Keratinocyte (primary cell): ENCODE results near the gene CAMKMT. TPM values are rescaled to one million over a fixed set of nuclear protein-coding genes. Genes with fewer than 3 reads are reported as not detected.

Experiments
- DNase-seq: peaks from one replicate; pipeline ENCODE4 v3.0.0-alpha.2; 2011; ENCODE audit warnings: low read depth, missing footprints, low spot score
- FAIRE-seq: peaks from 2 replicates; lab custom pipeline; 2011; peaks lifted over from hg19 to GRCh38; lab: Jason Lieb, UNC
- H2AFZ ChIP-seq: 2 replicates; pipeline ENCODE4 v1.6.0; 2012; ENCODE audit warnings: low read length, control low read depth, inconsistent platforms; ENCODE audit not compliant: control insufficient read depth
- H3K27ac ChIP-seq: 2 replicates; pipeline ENCODE4 v1.5.1; 2011; ENCODE audit warnings: low read length; ENCODE audit not compliant: control insufficient read depth, insufficient read depth
- H3K27me3 ChIP-seq: 3 replicates; pipeline ENCODE4 v1.6.0; 2011; ENCODE audit warnings: low read length; ENCODE audit not compliant: control insufficient read depth, insufficient read depth; ENCODE audit errors: extremely low read depth
- H3K36me3 ChIP-seq, 2 experiments: 2 replicates in 1 of 2; 3 replicates in 1 of 2; pipeline ENCODE4 v1.5.1; 2011; ENCODE audit warnings: low read length in 2 of 2, mild to moderate bottlenecking in 1 of 2; ENCODE audit not compliant: control insufficient read depth in 2 of 2, insufficient read depth in 2 of 2; ENCODE audit errors: extremely low read depth in 1 of 2
- H3K4me1 ChIP-seq: 3 replicates; pipeline ENCODE4 v1.5.1; 2011; ENCODE audit warnings: low read length; ENCODE audit not compliant: control insufficient read depth, insufficient read depth; ENCODE audit errors: extremely low read depth
- H3K4me2 ChIP-seq: 3 replicates; pipeline ENCODE4 v1.6.0; 2011; ENCODE audit warnings: low read depth, low read length; ENCODE audit not compliant: control insufficient read depth, insufficient read depth; ENCODE audit errors: extremely low read depth
- H3K4me3 ChIP-seq, 3 experiments: fragments of 200-600 bp in 1 of 3; sonication (generic) in 1 of 3; 2 replicates in 2 of 3; 3 replicates in 1 of 3; pipeline ENCODE4 v1.5.1; 2011 to 2016; ENCODE audit warnings: low read length in 3 of 3, mild to moderate bottlenecking in 3 of 3, control low read depth in 2 of 3, inconsistent platforms in 1 of 3, low read depth in 1 of 3, mixed read lengths in 1 of 3, mixed run types in 1 of 3, moderate library complexity in 1 of 3; ENCODE audit not compliant: control insufficient read depth in 2 of 3, insufficient read depth in 2 of 3; ENCODE audit errors: extremely low read depth in 1 of 3
- H3K79me2 ChIP-seq: 2 replicates; pipeline ENCODE4 v1.6.0; 2012; ENCODE audit warnings: low read length; ENCODE audit not compliant: control insufficient read depth, insufficient read depth
- H3K9ac ChIP-seq: 3 replicates; pipeline ENCODE4 v1.6.0; 2011; ENCODE audit warnings: low read length; ENCODE audit not compliant: control insufficient read depth, insufficient read depth; ENCODE audit errors: extremely low read depth
- H3K9me1 ChIP-seq: 3 replicates; pipeline ENCODE4 v1.6.0; 2011; ENCODE audit warnings: low read length; ENCODE audit not compliant: control insufficient read depth, insufficient read depth; ENCODE audit errors: extremely low read depth
- H3K9me3 ChIP-seq: 2 replicates; pipeline ENCODE4 v1.5.1; 2012; ENCODE audit warnings: low read depth, low read length; ENCODE audit not compliant: control insufficient read depth
- H4K20me1 ChIP-seq: 3 replicates; pipeline ENCODE4 v1.6.0; 2011; ENCODE audit warnings: low read length; ENCODE audit not compliant: control insufficient read depth, insufficient read depth; ENCODE audit errors: extremely low read depth
- EZH2 ChIP-seq: IDR thresholded peaks from one replicate; pipeline ENCODE4 v1.6.1; 2012; ENCODE audit warnings: inconsistent platforms, mild to moderate bottlenecking, low read length, moderate library complexity
- dilution Hi-C: fragments of 300-500 bp; cut with MboI; formaldehyde crosslinking; loops from one replicate; pipeline ENCODE4 v1.7.0; 2020; ENCODE audit warnings: low sequenced_read_pairs; ENCODE audit not compliant: extremely low pct_ligation_motif_present
- polyA plus RNA-seq, 5 experiments: library from polyadenylated mRNA; depleted of rRNA in 3 of 5; stranded (reverse) in 3 of 5; stranded (forward) in 1 of 5; unstranded in 1 of 5; fragments of >200 nt; gene quantifications; 1 replicate in 1 of 5; 2 replicates in 3 of 5; 3 replicates in 1 of 5; pipeline versions ENCODE4 v1.2.1 to v1.2.3, GENCODE V29; 2011 to 2012; ENCODE audit warnings: missing spikeins in 2 of 5, low read depth in 1 of 5, low replicate concordance in 1 of 5
- TF ChIP-seq, protein P1 (sequence below), 3 experiments: IDR thresholded peaks in 1 of 3; conservative IDR thresholded peaks in 1 of 3; optimal IDR thresholded peaks in 1 of 3; 2 replicates in 2 of 3; 3 replicates in 1 of 3; pipeline versions ENCODE3 to v1.5.1; 2011; ENCODE audit warnings: low read length in 3 of 3, mild to moderate bottlenecking in 3 of 3, moderate library complexity in 2 of 3, control low read depth in 1 of 3, inconsistent platforms in 1 of 3; ENCODE audit not compliant: insufficient read depth in 2 of 3; ENCODE audit errors: extremely low read depth in 1 of 3

The CAMKMT gene
- polyA plus RNA-seq, 1 donor (not counting 4 experiments of a cell fraction or from before 2014, with no cell fraction given) = 9.9 TPM

DNA sequence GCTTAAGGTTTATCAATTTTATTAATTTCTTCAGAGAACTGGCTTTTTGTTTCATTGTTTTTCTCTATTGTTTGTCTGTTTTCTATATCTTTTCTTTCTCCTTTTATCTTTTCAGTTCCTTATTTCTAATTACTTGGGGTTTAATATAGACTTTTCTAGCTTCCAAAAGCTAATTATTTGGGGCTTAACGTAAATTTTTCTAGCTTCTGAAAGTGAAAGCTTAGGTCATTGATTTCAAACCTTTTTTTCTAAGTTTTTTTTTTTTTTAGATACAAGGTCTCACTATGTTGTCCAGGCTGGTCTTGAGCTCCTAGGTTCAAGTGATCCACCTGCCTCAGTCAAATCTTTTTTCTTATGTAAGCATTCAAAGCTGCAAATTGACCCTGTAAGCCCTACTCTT is 266.6 kb downstream of the CAMKMT start:
- Histone ChIP-seq H3K36me3 (no peaks in the 10 kb centered on the region), H3K9me1 (no peaks in the 10 kb centered on the region), H3K4me1 (no peaks in the 10 kb centered on the region), H3K27me3 (no peaks in the 10 kb centered on the region), H3K9me3 (no peaks in the 10 kb centered on the region), H3K4me2 (no peak overlapping the region), H3K79me2 (no peaks in the 10 kb centered on the region), H3K27ac (no peak overlapping the region), H3K4me3 (no peak overlapping the region), H3K9ac (no peak overlapping the region), H2AFZ (no peak overlapping the region), H4K20me1 (no peaks in the 10 kb centered on the region)
- no peak for FAIRE-seq
- TF ChIP-seq, protein P1, sequence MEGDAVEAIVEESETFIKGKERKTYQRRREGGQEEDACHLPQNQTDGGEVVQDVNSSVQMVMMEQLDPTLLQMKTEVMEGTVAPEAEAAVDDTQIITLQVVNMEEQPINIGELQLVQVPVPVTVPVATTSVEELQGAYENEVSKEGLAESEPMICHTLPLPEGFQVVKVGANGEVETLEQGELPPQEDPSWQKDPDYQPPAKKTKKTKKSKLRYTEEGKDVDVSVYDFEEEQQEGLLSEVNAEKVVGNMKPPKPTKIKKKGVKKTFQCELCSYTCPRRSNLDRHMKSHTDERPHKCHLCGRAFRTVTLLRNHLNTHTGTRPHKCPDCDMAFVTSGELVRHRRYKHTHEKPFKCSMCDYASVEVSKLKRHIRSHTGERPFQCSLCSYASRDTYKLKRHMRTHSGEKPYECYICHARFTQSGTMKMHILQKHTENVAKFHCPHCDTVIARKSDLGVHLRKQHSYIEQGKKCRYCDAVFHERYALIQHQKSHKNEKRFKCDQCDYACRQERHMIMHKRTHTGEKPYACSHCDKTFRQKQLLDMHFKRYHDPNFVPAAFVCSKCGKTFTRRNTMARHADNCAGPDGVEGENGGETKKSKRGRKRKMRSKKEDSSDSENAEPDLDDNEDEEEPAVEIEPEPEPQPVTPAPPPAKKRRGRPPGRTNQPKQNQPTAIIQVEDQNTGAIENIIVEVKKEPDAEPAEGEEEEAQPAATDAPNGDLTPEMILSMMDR (optimal IDR thresholded peaks at IDR 0.05 in 1 of 3, IDR thresholded peaks at IDR 0.05 in 1 of 3, conservative IDR thresholded peaks at IDR 0.05 in 1 of 3; ENCODE audit: extremely low read depth in 1 of 3, insufficient read depth in 2 of 3, low read length in 3 of 3) = no peak
- TF ChIP-seq EZH2 = no peak
- dilution Hi-C loops = no loop called here
- no peak for DNase-seq

- TF ChIP-seq, protein P1 (optimal IDR thresholded peaks at IDR 0.05 in 1 of 3, IDR thresholded peaks at IDR 0.05 in 1 of 3, conservative IDR thresholded peaks at IDR 0.05 in 1 of 3; ENCODE audit: extremely low read depth in 1 of 3, insufficient read depth in 2 of 3, low read length in 3 of 3) = no peak
- no peak for TF ChIP-seq EZH2
- dilution Hi-C loops = no loop called here
- no peaks in the 10 kb centered on the region for H3K79me2 ChIP-seq
- H3K4me2 ChIP-seq = no peak overlapping the region
- no peaks in the 10 kb centered on the region for H4K20me1 ChIP-seq
- no peak overlapping the region for H3K4me3 ChIP-seq
- no peak for FAIRE-seq
- H3K27me3 ChIP-seq = no peaks in the 10 kb centered on the region
- H3K9me1 ChIP-seq = no peaks in the 10 kb centered on the region
- no peaks in the 10 kb centered on the region for H3K36me3 ChIP-seq
- DNase-seq = no peak
- H3K27ac ChIP-seq = no peak overlapping the region
- no peak overlapping the region for H3K9ac ChIP-seq
- no peaks in the 10 kb centered on the region for H3K4me1 ChIP-seq
- H3K9me3 ChIP-seq = no peaks in the 10 kb centered on the region
- no peak overlapping the region for H2AFZ ChIP-seq
These were observed 271.4 kb downstream of the CAMKMT start for GRCh38 chr2:44632931-44633689.
